Measurements from ENCODE around the gene ZBTB9. TPM values are rescaled to one million over a fixed set of nuclear protein-coding genes. Genes with fewer than 3 reads are reported as not detected.

Gene ZBTB9

DNA sequence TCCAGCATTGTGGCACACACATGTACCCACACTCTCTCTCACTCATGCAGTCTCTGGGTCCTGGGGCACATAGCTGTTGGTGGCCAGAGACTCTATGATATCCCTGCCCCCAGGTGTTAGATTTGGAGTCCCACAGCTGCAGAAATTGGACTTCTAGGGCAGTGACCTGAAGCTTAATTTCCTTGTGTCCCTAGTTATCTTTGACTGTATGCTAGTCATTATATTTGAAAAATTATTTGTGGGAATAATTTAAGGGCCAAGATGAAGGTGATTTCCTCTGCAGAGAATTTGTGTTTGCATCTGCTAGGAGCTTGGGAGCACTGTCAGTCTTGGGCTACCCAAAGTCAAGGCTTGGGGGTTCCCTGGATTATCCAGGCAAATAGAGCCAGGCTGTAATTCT is 50.1 kb downstream of the ZBTB9 start:
- TF ChIP-seq SPI1 (IDR thresholded peaks at IDR 0.05; ENCODE audit: borderline replicate concordance, low read depth) (no peak), GABPA (IDR thresholded peaks at IDR 0.05; ENCODE audit: low read depth) (no peak), POLR2AphosphoS5 (IDR thresholded peaks at IDR 0.05; ENCODE audit: low read depth) (no peak)
- TF ChIP-seq, protein P1, sequence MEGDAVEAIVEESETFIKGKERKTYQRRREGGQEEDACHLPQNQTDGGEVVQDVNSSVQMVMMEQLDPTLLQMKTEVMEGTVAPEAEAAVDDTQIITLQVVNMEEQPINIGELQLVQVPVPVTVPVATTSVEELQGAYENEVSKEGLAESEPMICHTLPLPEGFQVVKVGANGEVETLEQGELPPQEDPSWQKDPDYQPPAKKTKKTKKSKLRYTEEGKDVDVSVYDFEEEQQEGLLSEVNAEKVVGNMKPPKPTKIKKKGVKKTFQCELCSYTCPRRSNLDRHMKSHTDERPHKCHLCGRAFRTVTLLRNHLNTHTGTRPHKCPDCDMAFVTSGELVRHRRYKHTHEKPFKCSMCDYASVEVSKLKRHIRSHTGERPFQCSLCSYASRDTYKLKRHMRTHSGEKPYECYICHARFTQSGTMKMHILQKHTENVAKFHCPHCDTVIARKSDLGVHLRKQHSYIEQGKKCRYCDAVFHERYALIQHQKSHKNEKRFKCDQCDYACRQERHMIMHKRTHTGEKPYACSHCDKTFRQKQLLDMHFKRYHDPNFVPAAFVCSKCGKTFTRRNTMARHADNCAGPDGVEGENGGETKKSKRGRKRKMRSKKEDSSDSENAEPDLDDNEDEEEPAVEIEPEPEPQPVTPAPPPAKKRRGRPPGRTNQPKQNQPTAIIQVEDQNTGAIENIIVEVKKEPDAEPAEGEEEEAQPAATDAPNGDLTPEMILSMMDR (IDR thresholded peaks at IDR 0.05; ENCODE audit: insufficient read depth, low read length): no peak
- TF ChIP-seq, protein P2, sequence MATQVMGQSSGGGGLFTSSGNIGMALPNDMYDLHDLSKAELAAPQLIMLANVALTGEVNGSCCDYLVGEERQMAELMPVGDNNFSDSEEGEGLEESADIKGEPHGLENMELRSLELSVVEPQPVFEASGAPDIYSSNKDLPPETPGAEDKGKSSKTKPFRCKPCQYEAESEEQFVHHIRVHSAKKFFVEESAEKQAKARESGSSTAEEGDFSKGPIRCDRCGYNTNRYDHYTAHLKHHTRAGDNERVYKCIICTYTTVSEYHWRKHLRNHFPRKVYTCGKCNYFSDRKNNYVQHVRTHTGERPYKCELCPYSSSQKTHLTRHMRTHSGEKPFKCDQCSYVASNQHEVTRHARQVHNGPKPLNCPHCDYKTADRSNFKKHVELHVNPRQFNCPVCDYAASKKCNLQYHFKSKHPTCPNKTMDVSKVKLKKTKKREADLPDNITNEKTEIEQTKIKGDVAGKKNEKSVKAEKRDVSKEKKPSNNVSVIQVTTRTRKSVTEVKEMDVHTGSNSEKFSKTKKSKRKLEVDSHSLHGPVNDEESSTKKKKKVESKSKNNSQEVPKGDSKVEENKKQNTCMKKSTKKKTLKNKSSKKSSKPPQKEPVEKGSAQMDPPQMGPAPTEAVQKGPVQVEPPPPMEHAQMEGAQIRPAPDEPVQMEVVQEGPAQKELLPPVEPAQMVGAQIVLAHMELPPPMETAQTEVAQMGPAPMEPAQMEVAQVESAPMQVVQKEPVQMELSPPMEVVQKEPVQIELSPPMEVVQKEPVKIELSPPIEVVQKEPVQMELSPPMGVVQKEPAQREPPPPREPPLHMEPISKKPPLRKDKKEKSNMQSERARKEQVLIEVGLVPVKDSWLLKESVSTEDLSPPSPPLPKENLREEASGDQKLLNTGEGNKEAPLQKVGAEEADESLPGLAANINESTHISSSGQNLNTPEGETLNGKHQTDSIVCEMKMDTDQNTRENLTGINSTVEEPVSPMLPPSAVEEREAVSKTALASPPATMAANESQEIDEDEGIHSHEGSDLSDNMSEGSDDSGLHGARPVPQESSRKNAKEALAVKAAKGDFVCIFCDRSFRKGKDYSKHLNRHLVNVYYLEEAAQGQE (IDR thresholded peaks at IDR 0.05; ENCODE audit: insufficient replicate concordance, low read depth): no peak
- Histone ChIP-seq H3K4me3 (replicated peaks; ENCODE audit: insufficient read depth, low read length) (no peak overlapping the region), H3K27ac (replicated peaks) (no peak overlapping the region), H3K27me3 (ENCODE audit: insufficient read depth, poor library complexity, severe bottlenecking) (no peaks in the 10 kb centered on the region)
- no peak for DNase-seq (ENCODE audit: low read depth in 1 of 2, low spot score in 1 of 2)

DNA sequence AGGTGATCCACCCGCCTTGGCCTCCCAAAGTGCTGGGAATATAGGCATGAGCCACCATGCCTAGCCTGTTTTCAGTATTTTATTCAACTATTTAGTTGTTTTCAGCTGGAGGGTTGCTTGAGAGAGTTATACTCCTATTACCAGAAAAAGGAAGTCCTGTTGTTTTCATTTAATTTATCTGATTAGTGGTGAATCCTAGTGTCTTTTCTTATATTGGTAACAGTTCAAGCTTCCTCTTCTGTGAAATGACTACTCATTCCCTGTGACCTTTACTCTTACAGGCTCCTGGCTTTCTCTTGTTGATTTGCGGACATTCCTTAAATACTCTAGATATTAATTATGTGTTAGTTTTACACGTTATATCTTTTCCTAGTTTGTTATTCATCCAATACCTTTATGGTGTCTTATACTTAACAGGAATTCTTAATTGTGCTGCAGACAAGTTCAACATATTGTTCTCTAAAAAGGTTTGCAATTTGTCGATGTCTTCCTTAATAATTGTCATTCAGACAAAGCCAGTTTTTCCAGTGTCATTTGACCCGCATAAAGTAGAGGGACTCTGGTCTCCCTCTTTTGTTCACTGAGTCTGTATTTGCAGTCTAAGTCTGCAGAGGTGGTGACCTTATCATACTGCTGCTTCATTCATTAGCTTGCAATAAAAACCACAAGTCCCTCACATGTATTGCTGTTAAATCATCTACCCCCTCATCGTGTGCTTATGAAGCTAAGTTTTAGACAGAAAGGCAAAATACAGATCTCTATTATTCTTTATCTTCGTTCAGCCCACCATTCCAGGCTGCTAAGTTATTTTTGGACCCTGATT is 51.4 kb downstream of the ZBTB9 start:
- no peak overlapping the region for H3K27ac ChIP-seq (replicated peaks)
- TF ChIP-seq GABPA (IDR thresholded peaks at IDR 0.05; ENCODE audit: low read depth) (no peak), SPI1 (IDR thresholded peaks at IDR 0.05; ENCODE audit: borderline replicate concordance, low read depth) (peak; percentile 43; the same call in 1 of the 2 replicates), POLR2AphosphoS5 (IDR thresholded peaks at IDR 0.05; ENCODE audit: low read depth) (no peak)
- TF ChIP-seq, protein P1 (IDR thresholded peaks at IDR 0.05; ENCODE audit: insufficient read depth, low read length): no peak
- TF ChIP-seq, protein P2 (IDR thresholded peaks at IDR 0.05; ENCODE audit: insufficient replicate concordance, low read depth): no peak
- no peak overlapping the region for H3K4me3 ChIP-seq (replicated peaks; ENCODE audit: insufficient read depth, low read length)
- no peaks in the 10 kb centered on the region for H3K27me3 ChIP-seq (ENCODE audit: insufficient read depth, poor library complexity, severe bottlenecking)
- no peak for DNase-seq (ENCODE audit: low read depth in 1 of 2, low spot score in 1 of 2)

Small RNA genes within 50 kb of the gene (microRNA-seq; reads per million reads assigned to microRNA genes)
- gene MIR5004: not detected
